Measurements from ENCODE around the gene CBX6. TPM values are rescaled to one million over a fixed set of nuclear protein-coding genes. Genes with fewer than 3 reads are reported as not detected.

Gene CBX6
- total and polyA plus RNA-seq, 8 donors, result 22.5 to 44.6 (median 27.9) TPM

- intact Hi-C loops (cut with DNase I), result no loop called here
- no peaks in the 10 kb centered on the region for H3K9me3 ChIP-seq
- WGBS, 2 donors, result 45% methylated on average over 8 of the region's 8 CpGs
- FAIRE-seq (no peak), ATAC-seq (peak; percentile 68 to 86 (median 77)), DNase-seq (peak in 4 of 6 donors; percentile 48 to 60 (median 57))
- TF ChIP-seq, protein P1, sequence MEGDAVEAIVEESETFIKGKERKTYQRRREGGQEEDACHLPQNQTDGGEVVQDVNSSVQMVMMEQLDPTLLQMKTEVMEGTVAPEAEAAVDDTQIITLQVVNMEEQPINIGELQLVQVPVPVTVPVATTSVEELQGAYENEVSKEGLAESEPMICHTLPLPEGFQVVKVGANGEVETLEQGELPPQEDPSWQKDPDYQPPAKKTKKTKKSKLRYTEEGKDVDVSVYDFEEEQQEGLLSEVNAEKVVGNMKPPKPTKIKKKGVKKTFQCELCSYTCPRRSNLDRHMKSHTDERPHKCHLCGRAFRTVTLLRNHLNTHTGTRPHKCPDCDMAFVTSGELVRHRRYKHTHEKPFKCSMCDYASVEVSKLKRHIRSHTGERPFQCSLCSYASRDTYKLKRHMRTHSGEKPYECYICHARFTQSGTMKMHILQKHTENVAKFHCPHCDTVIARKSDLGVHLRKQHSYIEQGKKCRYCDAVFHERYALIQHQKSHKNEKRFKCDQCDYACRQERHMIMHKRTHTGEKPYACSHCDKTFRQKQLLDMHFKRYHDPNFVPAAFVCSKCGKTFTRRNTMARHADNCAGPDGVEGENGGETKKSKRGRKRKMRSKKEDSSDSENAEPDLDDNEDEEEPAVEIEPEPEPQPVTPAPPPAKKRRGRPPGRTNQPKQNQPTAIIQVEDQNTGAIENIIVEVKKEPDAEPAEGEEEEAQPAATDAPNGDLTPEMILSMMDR (IDR thresholded peaks at IDR 0.05), result no peak
- no peaks in the 10 kb centered on the region for H3K27me3 ChIP-seq
- no peaks in the 10 kb centered on the region for H3K36me3 ChIP-seq
- peak overlapping the region in 1 of 4 donors; percentile 47 for H3K27ac ChIP-seq
- no peak overlapping the region for H3K4me3 ChIP-seq
- peaks cover 15 to 22% (median 21%) of the 10 kb centered on the region in 3 donors for H3K4me1 ChIP-seq
Measured at GRCh38 chr22:38881997-38882879, 10.2 kb upstream of the CBX6 start.

GRCh38 chr22:38881464-38881871, 9.5 kb upstream of the CBX6 start:
- H3K4me3 ChIP-seq, result no peak overlapping the region
- H3K27ac ChIP-seq, result peak overlapping the region in 2 of 4 donors; percentile 4 to 47
- intact Hi-C loops (cut with DNase I), result no loop called here
- TF ChIP-seq, protein P1 (IDR thresholded peaks at IDR 0.05), result no peak
- H3K9me3 ChIP-seq, result no peaks in the 10 kb centered on the region
- no peaks in the 10 kb centered on the region for H3K27me3 ChIP-seq
- FAIRE-seq (peak; percentile 26), ATAC-seq (peak; percentile 55 to 76 (median 60)), DNase-seq (peak in 2 of 6 donors; percentile 43 to 65)
- H3K36me3 ChIP-seq, result no peaks in the 10 kb centered on the region
- WGBS, 2 donors, result 6 to 12% methylated on average over 9 of the region's 9 CpGs
- H3K4me1 ChIP-seq, result peaks cover 15 to 22% (median 21%) of the 10 kb centered on the region in 3 donors

- FAIRE-seq, result no peak
- intact Hi-C loops (cut with DNase I), result loop anchor here in 2 of 3 donors (5.0 to 10.0 kb wide), 2 partner anchors 37 to 45 kb away; no protein-coding TSS in a partner anchor
Measured at GRCh38 chr22:38879961-38880360, 7.9 kb upstream of the CBX6 start.

GRCh38 chr22:38879108-38879729, 7.2 kb upstream of the CBX6 start:
- FAIRE-seq (no peak), DNase-seq (no peak), ATAC-seq (no peak)
- Histone ChIP-seq H3K9me3 (no peaks in the 10 kb centered on the region), H3K4me3 (no peak overlapping the region), H3K36me3 (no peaks in the 10 kb centered on the region), H3K27ac (no peak overlapping the region), H3K27me3 (no peaks in the 10 kb centered on the region), H3K4me1 (peaks cover 15 to 22% (median 21%) of the 10 kb centered on the region in 3 donors)
- TF ChIP-seq, protein P1 (IDR thresholded peaks at IDR 0.05), result no peak
- 87 to 95% methylated on average over 5 of the region's 5 CpGs for WGBS, 2 donors
- intact Hi-C loops (cut with DNase I), result loop anchor here in 2 of 3 donors (5.0 to 10.0 kb wide), 2 partner anchors 38 to 46 kb away; no protein-coding TSS in a partner anchor

More at GRCh38 chr22:38879961-38880360, 7.9 kb upstream of the CBX6 start:
- no peak overlapping the region for H3K27ac ChIP-seq
- TF ChIP-seq, protein P1 (IDR thresholded peaks at IDR 0.05), result no peak
- DNase-seq (no peak), ATAC-seq (no peak)
- 57 to 69% methylated on average over 5 of the region's 5 CpGs for WGBS, 2 donors
- no peaks in the 10 kb centered on the region for H3K9me3 ChIP-seq
- H3K36me3 ChIP-seq, result no peaks in the 10 kb centered on the region
- H3K4me3 ChIP-seq, result no peak overlapping the region
- no peaks in the 10 kb centered on the region for H3K27me3 ChIP-seq
- peaks cover 15 to 22% (median 21%) of the 10 kb centered on the region in 3 donors for H3K4me1 ChIP-seq

Data from pancreas (tissue), 10 donors.